Loucy (cell line): ENCODE data around the gene SNRPF.
"Not testable (repeated sequence)": the region's sequence is repeated elsewhere in the genome, so short reads cannot be mapped to it uniquely, and the experiment has no call there.

Source experiments
- EZH2phosphoT487 ChIP-seq: fragments of 200-600 bp; IDR thresholded peaks from 2 replicates; pipeline ENCODE4 v1.6.1; 2018; ENCODE audit warnings: antibody characterized with exemption, mild to moderate bottlenecking, moderate library complexity, borderline replicate concordance
- TF ChIP-seq, protein P1 (sequence below): fragments of 200-600 bp; sonication (generic); conservative IDR thresholded peaks from 2 replicates; pipeline ENCODE4 v1.5.1; 2014; ENCODE audit warnings: mild to moderate bottlenecking, antibody characterized with exemption, low read length

DNA sequence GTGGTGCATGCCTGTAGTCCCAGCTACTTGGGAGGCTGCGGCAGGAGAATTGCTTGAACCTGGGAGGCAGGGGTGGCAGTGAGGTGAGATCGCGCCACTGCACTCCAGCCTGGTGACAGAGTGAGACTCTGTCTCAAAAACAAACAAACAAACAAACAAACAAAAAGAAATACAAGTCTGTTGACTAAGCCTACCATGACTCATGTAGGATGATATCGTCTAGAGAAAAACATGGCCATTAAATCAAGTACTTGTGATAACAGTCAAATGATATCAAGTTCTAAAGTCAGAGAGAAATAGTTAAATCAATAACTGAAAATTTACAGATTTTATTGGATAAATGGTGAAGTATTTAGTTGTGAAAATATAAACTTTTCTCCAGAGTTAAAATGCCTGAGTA lies 46.6 kb upstream of the SNRPF start:
- TF ChIP-seq, protein P1, sequence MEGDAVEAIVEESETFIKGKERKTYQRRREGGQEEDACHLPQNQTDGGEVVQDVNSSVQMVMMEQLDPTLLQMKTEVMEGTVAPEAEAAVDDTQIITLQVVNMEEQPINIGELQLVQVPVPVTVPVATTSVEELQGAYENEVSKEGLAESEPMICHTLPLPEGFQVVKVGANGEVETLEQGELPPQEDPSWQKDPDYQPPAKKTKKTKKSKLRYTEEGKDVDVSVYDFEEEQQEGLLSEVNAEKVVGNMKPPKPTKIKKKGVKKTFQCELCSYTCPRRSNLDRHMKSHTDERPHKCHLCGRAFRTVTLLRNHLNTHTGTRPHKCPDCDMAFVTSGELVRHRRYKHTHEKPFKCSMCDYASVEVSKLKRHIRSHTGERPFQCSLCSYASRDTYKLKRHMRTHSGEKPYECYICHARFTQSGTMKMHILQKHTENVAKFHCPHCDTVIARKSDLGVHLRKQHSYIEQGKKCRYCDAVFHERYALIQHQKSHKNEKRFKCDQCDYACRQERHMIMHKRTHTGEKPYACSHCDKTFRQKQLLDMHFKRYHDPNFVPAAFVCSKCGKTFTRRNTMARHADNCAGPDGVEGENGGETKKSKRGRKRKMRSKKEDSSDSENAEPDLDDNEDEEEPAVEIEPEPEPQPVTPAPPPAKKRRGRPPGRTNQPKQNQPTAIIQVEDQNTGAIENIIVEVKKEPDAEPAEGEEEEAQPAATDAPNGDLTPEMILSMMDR, result not testable (repeated sequence)
- TF ChIP-seq EZH2phosphoT487, result not testable (repeated sequence)
